ENCODE results near the gene E2F4.

GRCh38 chr16:67169642-67170167 is 22.2 kb upstream of the E2F4 start:
- TF ChIP-seq CTCF (IDR thresholded peaks at IDR 0.05 in 8 of 11, conservative IDR thresholded peaks at IDR 0.05 in 3 of 11) (peak in 8 of 11 experiments; percentile 15 to 65 (median 52)), POLR2A (IDR thresholded peaks at IDR 0.05) (no peak), POLR2AphosphoS5 (IDR thresholded peaks at IDR 0.05) (no peak)

All from spleen (tissue), 7 donors.